GM18858 (cell line): ENCODE results near the gene G6PC1.

Experiments used
- ATAC-seq: cut with Tn5 transposase; IDR thresholded peaks from one replicate; pipeline ENCODE4 v1.9.1; 2021; ENCODE audit not compliant: unreplicated experiment

Gene G6PC1

DNA sequence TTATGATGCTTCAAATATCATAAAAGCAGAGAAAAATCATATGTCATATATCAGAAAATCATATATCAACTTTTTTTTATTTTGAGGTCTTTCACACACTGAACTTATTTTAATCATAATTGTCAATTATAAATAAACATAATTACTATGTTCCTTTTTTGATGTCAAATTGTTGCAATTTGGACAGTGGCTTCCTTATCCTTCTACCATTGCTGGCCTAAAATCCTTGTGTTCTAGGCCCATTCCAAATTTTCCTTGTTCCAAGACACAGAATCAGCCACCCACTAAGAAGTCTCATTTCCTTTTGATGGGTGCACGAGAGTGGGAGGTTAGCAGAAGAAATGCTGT is 28.9 kb downstream of the G6PC1 start:
- ATAC-seq, result no peak

DNA sequence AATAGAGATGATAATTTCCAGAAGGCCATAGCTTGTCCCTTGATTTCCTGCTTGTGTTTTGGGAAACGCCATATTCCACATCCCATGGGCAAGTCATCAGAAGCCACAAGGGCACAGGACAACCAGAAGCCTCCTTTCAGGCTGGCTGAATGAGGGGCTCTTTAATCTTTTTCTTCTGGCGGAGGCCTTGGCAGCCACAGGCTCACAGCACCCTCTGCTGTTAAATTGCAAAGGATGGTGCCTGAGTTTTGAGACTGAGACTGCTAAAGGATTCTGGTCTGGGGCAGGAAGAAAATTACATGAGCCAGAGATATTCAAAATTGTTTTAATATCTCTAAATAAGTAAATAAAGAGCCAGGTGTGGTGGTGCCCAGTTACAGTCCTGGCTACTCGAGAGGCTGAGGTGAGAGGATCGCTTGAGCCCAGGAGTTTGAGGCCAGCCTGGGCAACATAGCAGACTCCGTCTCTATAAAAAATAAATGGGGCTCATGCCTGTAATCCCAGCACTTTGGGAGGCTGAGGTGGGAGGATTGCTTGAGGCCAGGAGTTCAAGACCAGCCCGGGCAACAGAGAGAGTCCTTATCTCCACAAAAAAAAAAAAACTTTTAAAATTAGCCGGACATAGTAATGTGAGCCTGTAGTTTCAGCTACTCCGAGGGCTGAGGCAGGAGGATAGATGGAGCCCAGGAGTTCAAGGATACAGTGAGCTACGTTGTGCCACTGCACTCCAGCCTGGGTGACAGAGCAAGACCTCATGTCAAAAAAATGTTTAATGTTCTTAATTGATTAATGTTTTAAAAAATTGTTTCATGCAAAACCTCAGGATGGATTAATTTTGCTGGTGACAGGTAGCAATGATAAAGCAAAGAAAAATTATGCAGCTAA is 37.4 kb downstream of the G6PC1 start:
- ATAC-seq, result no peak

DNA sequence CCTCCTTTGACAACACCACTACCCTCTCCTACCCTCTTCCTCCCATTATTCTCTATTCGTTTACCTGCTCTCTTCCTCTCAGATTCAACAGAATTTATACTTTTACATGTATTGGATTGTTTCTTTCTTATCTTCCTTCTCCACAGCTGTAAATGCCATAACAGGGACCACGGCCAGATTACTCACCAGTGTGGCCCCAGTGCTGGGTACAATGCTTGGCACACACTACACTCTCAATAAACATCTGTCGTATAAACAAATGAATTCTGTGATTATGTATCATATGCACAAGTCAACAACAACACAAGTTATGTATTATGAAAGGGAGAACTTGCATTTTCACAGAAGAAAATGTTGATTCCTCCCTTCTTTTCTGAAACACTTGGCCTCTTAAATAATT is 43.6 kb downstream of the G6PC1 start:
- ATAC-seq, result no peak

DNA sequence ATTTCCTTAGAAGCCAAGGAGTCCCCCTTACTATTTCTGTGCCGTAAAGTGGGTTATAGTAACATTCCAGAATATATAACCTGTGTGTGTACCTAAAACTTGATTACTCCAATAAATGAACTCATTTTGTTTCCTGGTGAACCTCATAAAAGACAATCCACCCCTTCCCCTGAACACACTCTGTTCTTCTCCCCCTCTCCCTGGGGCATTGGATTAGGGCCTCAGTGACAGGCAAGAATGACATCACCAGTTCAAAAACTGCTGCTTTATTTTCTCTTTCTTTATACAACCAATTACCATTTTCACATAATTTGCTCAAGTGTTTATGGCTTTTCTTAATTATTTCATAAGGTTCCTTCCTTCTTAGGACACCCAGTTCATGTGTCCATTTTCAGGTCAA is 46.2 kb downstream of the G6PC1 start:
- ATAC-seq, result no peak

DNA sequence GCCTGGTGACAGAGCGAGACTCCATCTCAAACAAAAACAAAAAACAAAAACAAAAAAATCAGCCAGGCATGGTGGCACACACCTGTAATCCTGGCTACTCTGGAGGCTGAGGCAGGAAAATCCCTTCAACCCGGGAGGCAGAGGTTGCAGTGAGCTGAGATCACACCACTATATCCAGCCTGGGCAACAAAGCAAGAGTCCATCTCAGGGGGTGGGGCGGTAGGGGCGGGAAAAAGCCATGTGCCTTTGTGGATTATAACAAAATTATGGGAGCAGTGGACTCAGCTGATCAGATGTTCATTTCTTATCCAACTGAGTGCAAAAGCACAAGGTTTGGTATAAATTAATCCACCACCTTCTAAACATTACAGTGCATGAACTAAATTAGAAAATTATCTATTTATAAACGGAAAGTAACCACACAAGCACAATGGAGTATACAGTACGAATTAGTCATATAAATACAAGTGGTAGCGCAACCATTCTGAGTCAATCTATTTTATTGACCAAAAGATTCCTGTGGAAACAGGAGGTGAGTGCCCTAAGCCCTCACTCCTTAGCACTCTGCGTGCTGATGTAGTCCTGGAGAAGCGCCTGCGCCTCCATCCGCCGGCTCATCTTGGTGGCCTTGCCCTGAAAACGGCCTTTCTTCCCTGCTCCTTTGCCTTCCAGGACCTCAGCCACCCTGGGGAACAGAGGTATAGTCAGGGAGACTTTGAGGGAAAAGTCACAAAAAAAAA is 49.6 kb downstream of the G6PC1 start:
- ATAC-seq, result no peak
